ENCODE results near the gene STAM2.
"Not testable (repeated sequence)": the region's sequence is repeated elsewhere in the genome, so short reads cannot be mapped to it uniquely, and the experiment has no call there.

Gene STAM2

DNA sequence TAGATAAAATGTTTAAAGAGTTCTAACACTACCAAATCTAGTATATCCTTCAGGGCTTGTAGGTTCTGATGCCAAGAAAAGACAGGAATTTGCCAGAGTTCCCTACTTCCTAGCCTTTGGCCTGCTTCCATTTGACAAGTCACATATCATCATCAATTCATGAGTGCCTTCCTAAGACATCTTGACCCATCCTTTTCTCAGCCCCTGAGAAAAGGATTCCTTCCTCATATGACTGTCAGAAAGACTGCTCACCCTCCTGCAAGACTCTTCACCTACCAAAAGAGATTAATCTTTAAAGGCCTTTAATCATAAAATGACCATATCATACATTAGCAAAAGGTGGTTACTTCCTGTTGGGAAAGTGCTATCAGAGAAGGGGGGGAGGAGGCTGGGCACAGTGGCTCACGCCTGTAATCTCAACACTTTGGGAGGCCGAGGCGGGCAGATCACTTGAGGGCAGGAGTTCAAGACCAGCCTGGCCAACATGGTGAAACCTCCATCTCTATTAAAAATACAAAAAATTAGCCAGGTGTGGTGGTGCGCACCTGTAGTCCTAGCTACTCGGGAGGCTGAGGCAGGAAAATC, 3.3 kb downstream of the STAM2 start:
- DNase-seq (ENCODE audit: low read depth in 2 of 2): not testable (repeated sequence)

DNA sequence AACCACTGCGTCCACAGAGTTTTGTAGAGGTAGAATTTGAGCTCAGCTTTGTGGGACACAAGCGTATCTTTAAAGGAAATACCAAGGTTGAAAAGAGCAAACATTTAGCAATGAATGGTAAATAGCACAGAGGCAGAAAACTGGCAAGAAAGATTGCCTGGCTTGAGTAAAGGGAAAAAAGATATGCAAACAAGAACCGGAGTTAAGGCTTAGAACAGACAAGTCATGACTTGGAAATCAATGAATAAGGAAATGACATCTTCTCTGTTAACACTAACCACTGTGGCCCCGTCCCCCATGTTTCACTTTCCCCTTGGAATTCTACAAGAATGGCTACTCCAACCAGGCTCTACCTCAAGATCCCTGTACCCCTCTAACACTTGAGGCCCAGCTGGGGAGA, 3.8 kb downstream of the STAM2 start:
- DNase-seq (ENCODE audit: low read depth in 2 of 2): no peak

GRCh38 chr2:152169158-152169557, 6.4 kb downstream of the STAM2 start:
- DNase-seq (ENCODE audit: low read depth in 2 of 2): not testable (repeated sequence)

DNA sequence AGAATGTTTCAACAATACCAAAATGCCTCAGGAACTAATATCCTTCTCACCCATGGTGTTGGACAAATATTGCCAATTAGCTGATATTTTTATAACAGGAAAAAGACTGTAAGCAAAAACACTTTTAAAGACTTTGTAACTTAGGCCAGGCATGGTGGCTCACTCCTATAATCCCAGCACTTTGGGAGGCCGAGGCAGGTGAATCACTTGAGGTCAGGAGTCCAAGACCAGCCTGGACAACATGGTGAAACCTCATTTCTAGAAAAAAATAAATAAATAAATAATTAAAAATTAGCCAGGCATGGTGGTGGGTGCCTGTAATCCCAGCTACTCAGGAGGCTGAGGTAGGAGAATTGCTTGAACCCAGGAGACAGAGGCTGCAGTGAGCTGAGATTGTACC, 8.1 kb downstream of the STAM2 start:
- DNase-seq (ENCODE audit: low read depth in 2 of 2): not testable (repeated sequence)

DNA sequence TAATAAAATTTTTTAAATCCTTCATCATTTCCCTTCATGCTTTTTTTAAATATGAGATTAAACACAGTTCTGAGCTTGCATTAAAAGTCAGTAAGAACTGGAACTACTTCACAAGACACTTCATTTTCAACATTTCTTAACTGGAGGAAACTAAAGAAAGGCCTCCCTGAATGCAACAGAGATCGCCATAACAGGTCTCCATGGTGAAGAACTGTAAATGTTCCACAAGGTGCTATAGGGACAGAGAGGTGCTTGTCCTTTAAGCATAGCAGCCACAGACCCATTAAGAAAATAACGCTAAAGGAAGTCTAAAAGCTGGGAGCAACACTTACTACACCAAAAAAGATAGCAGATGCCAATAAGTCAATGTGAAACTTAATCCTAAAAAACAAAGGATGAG, 8.5 kb downstream of the STAM2 start:
- DNase-seq (ENCODE audit: low read depth in 2 of 2): no peak

DNA sequence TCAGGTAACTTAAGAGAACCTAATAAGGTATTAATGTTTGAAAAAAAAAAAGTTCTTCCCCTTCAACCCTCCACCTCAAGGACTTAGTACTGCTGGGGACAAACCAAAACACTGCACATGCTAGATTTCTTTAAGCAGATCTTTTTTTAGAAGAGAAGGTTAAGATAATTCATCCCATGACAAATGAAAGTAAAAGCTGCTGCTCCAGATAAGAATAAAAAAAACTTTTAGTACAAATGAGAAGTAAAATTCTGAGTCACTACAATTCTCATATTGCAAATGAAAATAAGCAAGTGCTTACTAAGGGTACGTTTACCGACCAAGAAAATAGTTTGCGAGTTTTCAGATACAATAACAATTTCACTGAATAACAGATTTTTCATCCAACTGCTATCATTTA, 8.9 kb downstream of the STAM2 start:
- DNase-seq (ENCODE audit: low read depth in 2 of 2): no peak

- DNase-seq (ENCODE audit: low read depth in 2 of 2): no peak
Measured at GRCh38 chr2:152165780-152166179, 9.8 kb downstream of the STAM2 start.

DNA sequence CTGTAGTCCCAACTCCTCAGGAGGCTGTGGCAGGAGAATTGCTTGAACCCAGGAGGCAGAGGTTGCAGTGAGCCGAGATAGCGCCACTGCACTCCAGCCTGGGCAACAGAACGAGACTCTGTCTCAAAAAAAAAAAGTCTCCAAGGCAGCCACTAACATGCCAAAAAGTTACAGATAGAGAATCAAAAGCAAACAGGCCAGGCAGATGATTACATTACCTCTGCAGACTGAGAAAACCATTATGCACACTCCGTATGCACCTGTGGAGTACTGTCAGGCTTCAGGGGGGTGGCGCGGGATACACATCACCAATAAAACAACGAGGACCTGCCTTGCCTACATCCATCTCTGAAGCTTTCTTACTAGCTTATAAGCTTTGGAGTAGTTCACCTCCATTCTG, 10.3 kb downstream of the STAM2 start:
- no peak for DNase-seq (ENCODE audit: low read depth in 2 of 2)

GRCh38 chr2:152163669-152164068, 11.9 kb downstream of the STAM2 start:
- not testable (repeated sequence) for DNase-seq (ENCODE audit: low read depth in 2 of 2)

- DNase-seq (ENCODE audit: low read depth in 2 of 2): no peak
Measured at GRCh38 chr2:152162141-152162540, 13.4 kb downstream of the STAM2 start.

GRCh38 chr2:152161598-152161997, 14.0 kb downstream of the STAM2 start:
- DNase-seq (ENCODE audit: low read depth in 2 of 2): no peak

GRCh38 chr2:152160378-152160777, 15.2 kb downstream of the STAM2 start:
- not testable (repeated sequence) for DNase-seq (ENCODE audit: low read depth in 2 of 2)

DNA sequence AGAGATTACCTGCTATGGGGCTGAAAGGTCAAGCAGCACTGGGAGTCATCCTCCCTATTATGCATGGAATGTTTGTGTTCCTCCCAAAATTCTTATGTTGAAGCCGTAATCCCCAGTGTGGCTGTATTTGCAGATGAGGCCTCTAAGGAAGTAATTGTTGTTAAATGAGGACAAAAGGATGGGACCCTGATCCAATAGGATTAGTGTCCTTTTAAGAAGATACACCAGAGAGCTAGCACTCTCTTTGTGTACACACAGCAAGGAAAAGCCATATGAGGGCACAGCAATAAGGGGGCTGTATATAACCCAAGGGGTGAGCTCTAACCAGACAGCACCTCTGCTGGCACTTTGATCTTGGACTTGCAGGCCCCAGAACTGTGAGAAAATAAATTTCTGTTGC, 18.3 kb downstream of the STAM2 start:
- no peak for DNase-seq (ENCODE audit: low read depth in 2 of 2)

DNA sequence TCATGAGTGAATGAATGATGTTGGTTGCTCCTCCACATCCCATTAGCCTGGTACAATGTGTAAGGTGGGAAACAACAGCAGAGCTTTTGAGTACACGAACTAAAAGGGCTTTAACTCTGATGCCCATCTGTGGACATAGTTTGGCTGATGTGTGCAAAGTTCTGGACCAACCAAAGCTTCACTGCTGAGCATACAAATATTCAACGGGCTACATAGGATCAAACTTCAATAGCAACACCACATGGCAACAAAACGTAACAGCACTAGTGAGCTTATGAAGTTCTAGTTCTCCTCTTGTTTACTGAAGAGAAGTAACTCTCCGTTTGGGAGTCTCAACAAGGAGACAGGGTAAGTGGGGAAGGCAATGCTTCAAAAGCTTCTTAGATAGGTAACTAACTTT, 20.4 kb downstream of the STAM2 start:
- no peak for DNase-seq (ENCODE audit: low read depth in 2 of 2)

DNA sequence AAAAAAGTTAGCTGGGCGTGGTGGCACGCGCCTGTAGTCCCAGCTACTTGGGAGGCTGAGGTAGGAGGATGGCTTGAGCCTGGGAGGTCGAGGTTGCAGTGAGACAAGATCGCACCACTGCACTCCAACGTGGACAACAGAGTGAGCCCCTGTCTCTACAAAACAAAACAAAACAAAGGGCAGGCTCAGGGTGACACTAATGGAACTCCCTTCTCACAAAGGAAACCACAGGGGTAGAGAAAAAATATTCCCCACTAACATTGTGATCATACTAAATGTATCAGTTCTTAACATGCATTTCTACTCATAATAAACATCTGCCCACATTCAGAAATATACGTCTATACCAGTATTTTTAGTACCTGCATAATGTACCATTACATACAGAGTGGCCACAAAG, 21.1 kb downstream of the STAM2 start:
- no peak for DNase-seq (ENCODE audit: low read depth in 2 of 2)

DNA sequence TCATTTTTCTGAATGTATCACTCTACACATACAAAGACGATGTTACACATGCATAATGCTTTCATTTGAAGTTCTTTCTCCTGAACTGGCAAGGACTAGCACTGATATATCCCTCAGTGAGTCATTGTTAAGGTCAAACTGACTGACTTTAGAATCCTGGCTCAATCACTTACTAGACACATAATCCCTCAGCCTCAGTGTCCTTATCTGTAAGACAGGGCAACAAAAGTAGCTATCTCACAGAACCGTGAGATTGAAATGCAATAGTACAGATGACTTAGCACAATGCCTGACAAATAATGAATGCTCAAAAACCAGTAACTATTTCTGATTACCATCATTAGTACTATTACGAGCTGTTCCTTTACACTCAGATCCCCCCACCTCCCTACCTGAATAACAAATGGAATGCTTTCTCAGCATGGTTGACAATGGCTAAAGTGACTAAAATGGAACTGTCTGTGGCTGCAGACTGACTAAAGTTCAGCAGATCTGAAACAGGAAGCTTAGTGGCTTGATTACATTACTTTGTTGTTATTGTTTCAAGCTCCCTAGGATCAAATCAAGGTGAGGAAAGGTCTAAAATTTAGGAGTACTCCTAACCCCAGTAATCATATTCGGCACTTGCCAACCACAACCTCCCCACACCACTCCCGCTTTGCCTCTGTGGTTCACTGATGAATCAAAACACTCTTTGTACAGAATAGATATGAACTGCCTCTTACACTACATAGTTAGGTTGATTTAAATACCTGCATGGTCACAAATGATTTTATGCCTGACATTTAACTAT, 40.9 kb downstream of the STAM2 start:
- peak; percentile 8 to 17 for DNase-seq (ENCODE audit: low read depth in 2 of 2)

- no peak for DNase-seq (ENCODE audit: low read depth in 2 of 2)
Measured at GRCh38 chr2:152132306-152132705, 43.3 kb downstream of the STAM2 start.

- no peak for DNase-seq (ENCODE audit: low read depth in 2 of 2)
Measured at GRCh38 chr2:152127628-152128027, 47.9 kb downstream of the STAM2 start.

DNA sequence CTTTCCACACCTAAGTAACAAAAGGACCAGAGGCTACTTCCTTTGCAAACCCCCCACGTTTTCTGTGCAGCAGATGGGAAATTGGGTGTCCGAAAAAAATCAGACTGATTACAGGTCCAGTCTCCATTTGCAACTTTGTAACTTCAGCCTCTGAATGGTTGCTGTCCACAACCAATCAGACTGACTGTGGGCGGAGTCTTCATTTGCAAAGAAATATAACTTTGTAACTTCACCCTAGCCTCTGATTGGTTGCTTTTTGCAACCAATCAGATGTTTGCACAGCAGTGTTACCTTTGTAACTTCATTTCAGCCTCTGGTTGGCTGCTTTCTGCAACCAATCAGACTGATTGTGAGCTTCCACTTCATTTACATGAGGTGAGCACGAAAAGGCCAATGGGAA, 48.9 kb downstream of the STAM2 start:
- no peak for DNase-seq (ENCODE audit: low read depth in 2 of 2)

GRCh38 chr2:152122161-152122560, 53.4 kb downstream of the STAM2 start:
- no peak for DNase-seq (ENCODE audit: low read depth in 2 of 2)

DNA sequence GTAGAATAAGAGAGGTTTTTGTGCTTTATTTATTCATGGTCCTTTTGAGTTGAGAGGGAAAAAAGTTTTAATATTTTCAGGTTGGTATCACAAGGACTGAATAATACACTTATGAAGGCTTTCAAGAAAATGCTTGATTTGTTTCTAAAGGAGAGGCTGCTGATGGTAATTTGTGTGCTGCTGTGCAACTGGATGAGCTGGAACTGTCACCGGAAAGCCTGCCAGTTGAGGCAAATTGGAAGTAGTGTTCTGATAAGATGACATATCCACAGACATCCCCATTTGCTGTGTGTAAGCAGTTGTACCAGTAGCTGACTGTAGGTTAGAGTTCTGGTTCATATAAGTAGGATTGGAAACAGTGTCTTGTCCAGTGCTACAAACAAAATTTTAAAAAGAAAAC, 55.1 kb downstream of the STAM2 start:
- no peak for DNase-seq (ENCODE audit: low read depth in 2 of 2)

DNA sequence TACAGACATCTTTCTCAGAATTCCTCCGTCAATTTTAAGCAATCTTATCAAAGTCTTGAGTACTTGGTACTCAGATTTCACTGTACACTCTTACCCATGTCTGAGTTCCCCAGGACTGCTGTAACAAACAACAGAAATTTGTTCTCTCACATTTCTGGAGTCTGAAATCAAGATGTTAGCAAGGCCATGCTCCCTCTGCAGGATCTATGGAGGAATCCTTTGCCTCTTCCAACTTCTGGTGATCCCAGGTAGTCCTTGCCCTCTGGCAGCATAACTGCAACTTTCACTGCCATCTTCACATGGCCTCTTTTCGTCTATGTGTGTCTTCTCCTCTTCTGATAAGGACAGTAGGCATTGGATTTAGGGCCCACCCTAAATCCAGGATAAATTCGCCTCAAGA, 59.6 kb downstream of the STAM2 start:
- DNase-seq (ENCODE audit: low read depth in 2 of 2): no peak

DNA sequence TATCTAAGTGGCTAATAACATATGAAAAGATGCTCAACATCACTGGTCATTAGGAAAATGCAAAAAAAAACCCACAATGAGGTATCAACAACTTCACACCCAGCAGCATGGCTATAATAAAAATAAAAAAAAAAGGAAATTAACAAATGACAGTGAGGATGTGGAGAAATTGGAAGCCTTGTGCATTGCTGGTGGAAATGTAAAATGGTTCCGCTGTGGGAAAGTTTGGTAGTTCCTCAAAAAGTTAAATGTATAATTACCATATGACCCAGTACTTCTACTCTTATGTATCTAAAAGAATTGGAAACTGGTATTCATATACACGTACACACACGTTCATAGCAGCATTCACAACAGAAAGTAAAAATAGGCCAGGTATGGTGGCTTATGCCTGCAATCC, 61.2 kb downstream of the STAM2 start:
- no peak for DNase-seq (ENCODE audit: low read depth in 2 of 2)

GRCh38 chr2:152107140-152107539, 68.4 kb downstream of the STAM2 start:
- not testable (repeated sequence) for DNase-seq (ENCODE audit: low read depth in 2 of 2)
